HFF-Myc (cell line): Measurements from ENCODE around the gene IMPG2.

ENCODE experiments used
- DNase-seq: peaks from one replicate; pipeline ENCODE4 v3.0.0-alpha.2; 2011; ENCODE audit warnings: low read depth; ENCODE audit errors: extremely low read depth
- H3K4me3 ChIP-seq: replicated peaks from 2 replicates; pipeline ENCODE4 v1.5.1; 2011; ENCODE audit warnings: low read depth, mild to moderate bottlenecking, control low read depth, low read length
- CTCF ChIP-seq: IDR thresholded peaks from 2 replicates; pipeline ENCODE4 v1.5.1; 2012; ENCODE audit warnings: mild to moderate bottlenecking, low read depth, low read length, control low read depth; ENCODE audit errors: missing control alignments

IMPG2 gene

GRCh38 chr3:101183151-101183550 lies 137.2 kb downstream of the IMPG2 start:
- H3K4me3 ChIP-seq = no peak overlapping the region
- no peak for DNase-seq
- TF ChIP-seq CTCF = no peak

GRCh38 chr3:101182734-101183133 lies 137.6 kb downstream of the IMPG2 start:
- TF ChIP-seq CTCF = no peak
- no peak overlapping the region for H3K4me3 ChIP-seq
- DNase-seq = no peak

- TF ChIP-seq CTCF = no peak
- DNase-seq = no peak
- H3K4me3 ChIP-seq = no peak overlapping the region
Observed at GRCh38 chr3:101181801-101182200, 138.6 kb downstream of the IMPG2 start.

- no peak for TF ChIP-seq CTCF
- H3K4me3 ChIP-seq = no peak overlapping the region
- DNase-seq = no peak
Observed at GRCh38 chr3:101179637-101180036, 140.7 kb downstream of the IMPG2 start.

- TF ChIP-seq CTCF = no peak
- DNase-seq = no peak
- no peak overlapping the region for H3K4me3 ChIP-seq
Observed at GRCh38 chr3:101177577-101177976, 142.8 kb downstream of the IMPG2 start.
